K562 (cell line): ENCODE data around the gene HJV. TPM values are rescaled to one million over a fixed set of nuclear protein-coding genes. Genes with fewer than 3 reads are reported as not detected.

Experiments
- ATF1 ChIP-seq, 2 experiments: fragments of 450-650 bp in 1 of 2; IDR thresholded peaks; 2 replicates each; pipeline ENCODE4 v1.6.1; 2016; ENCODE audit warnings: missing compliant biosample characterization in 1 of 2, missing genetic modification characterization in 1 of 2
- BACH1 ChIP-seq: fragments of 200-800 bp; sonication (Bioruptor generic); IDR thresholded peaks from 2 replicates; pipeline ENCODE4 v1.6.1; 2016; ENCODE audit warnings: missing genetic modification characterization, missing compliant biosample characterization
- CHCHD3 ChIP-seq: fragments of 250-450 bp; sonication (Bioruptor Pico); IDR thresholded peaks from 2 replicates; pipeline ENCODE4 v2.1.2; 2022; ENCODE audit warnings: mild to moderate bottlenecking
- CREB1 ChIP-seq, 2 experiments: sonication (generic) in 1 of 2; formaldehyde crosslinking in 1 of 2; IDR thresholded peaks; 2 replicates each; pipeline versions ENCODE4 v1.6.1 to v1.8.0; 2012 to 2022; ENCODE audit warnings: inconsistent platforms in 1 of 2, mild to moderate bottlenecking in 1 of 2, missing genetic modification reagents in 1 of 2, moderate library complexity in 1 of 2
- CXXC5 ChIP-seq: fragments of 250-450 bp; sonication (Bioruptor Pico); IDR thresholded peaks from 2 replicates; pipeline ENCODE4 v1.8.0; 2022; ENCODE audit warnings: inconsistent platforms, mild to moderate bottlenecking, moderate library complexity
- ERF ChIP-seq: fragments of 450-650 bp; formaldehyde crosslinking; IDR thresholded peaks from 2 replicates; pipeline ENCODE4 v1.4.0; 2020; ENCODE audit warnings: mild to moderate bottlenecking, mixed read lengths
- GATAD2A ChIP-seq: fragments of 450-650 bp; IDR thresholded peaks from 2 replicates; pipeline ENCODE4 v1.6.1; 2017
- HCFC1 ChIP-seq: IDR thresholded peaks from 2 replicates; pipeline ENCODE4 v1.6.1; 2012; ENCODE audit warnings: low read depth, low read length, improper control_type of control experiment
- KAT7 ChIP-seq: sonication (generic); formaldehyde crosslinking; IDR thresholded peaks from 2 replicates; pipeline ENCODE4 v1.8.0; 2022; ENCODE audit warnings: missing genetic modification reagents, mild to moderate bottlenecking, borderline replicate concordance
- KAT8 ChIP-seq: fragments of 450-650 bp; IDR thresholded peaks from 2 replicates; pipeline ENCODE4 v1.6.1; 2016; ENCODE audit warnings: low read depth, mild to moderate bottlenecking
- MBD2 ChIP-seq: sonication (generic); IDR thresholded peaks from 2 replicates; pipeline ENCODE4 v1.6.1; 2016; ENCODE audit warnings: low read depth, borderline replicate concordance
- MTA1 ChIP-seq: fragments of 450-650 bp; IDR thresholded peaks from 2 replicates; pipeline ENCODE4 v1.6.1; 2017; ENCODE audit warnings: borderline replicate concordance
- NRF1 ChIP-seq, 2 experiments: fragments of 450-650 bp; IDR thresholded peaks in 1 of 2; conservative IDR thresholded peaks in 1 of 2; 2 replicates each; pipeline ENCODE4 v1.6.1; 2014; ENCODE audit warnings: mild to moderate bottlenecking in 2 of 2
- PCBP1 ChIP-seq: fragments of 200-400 bp; formaldehyde crosslinking; IDR thresholded peaks from 2 replicates; pipeline ENCODE4 v1.6.1; 2018; ENCODE audit warnings: mild to moderate bottlenecking, low read depth, low read length; ENCODE audit not compliant: poor library complexity, severe bottlenecking
- PHF21A ChIP-seq: fragments of 450-650 bp; IDR thresholded peaks from 2 replicates; pipeline ENCODE4 v1.6.1; 2017; ENCODE audit warnings: low read depth, borderline replicate concordance
- RAD21 ChIP-seq, 2 experiments: fragments of 250-450 bp in 1 of 2; fragments of 450-650 bp in 1 of 2; sonication (Bioruptor Pico) in 1 of 2; formaldehyde crosslinking in 1 of 2; IDR thresholded peaks in 1 of 2; conservative IDR thresholded peaks in 1 of 2; 2 replicates each; pipeline versions ENCODE4 v1.4.0 to v1.8.0; 2020 to 2022; ENCODE audit warnings: mild to moderate bottlenecking in 2 of 2, moderate library complexity in 1 of 2
- SRF ChIP-seq, 2 experiments: fragments of 250-450, 450-650 bp in 1 of 2; sonication (Bioruptor Pico) in 1 of 2; sonication (generic) in 1 of 2; formaldehyde crosslinking; IDR thresholded peaks; 2 replicates each; pipeline versions ENCODE4 v1.5.0 to v1.5.1; 2020 to 2022; ENCODE audit warnings: mild to moderate bottlenecking in 1 of 2, missing genetic modification reagents in 1 of 2
- THRAP3 ChIP-seq: fragments of 450-650 bp; IDR thresholded peaks from 2 replicates; pipeline ENCODE4 v1.6.1; 2016; ENCODE audit warnings: mild to moderate bottlenecking, inconsistent platforms, borderline replicate concordance
- TRIM28 ChIP-seq: fragments of 450-650 bp; IDR thresholded peaks from 2 replicates; pipeline ENCODE4 v1.6.1; 2017
- ZFP30 ChIP-seq: fragments of 250-450 bp; sonication (Bioruptor Pico); IDR thresholded peaks from 2 replicates; pipeline ENCODE4 v1.8.0; 2022; ENCODE audit warnings: moderate library complexity, mild to moderate bottlenecking, inconsistent platforms, borderline replicate concordance
- ZNF253 ChIP-seq: fragments of 250-450 bp; sonication (Bioruptor Pico); conservative IDR thresholded peaks from 2 replicates; pipeline ENCODE4 v1.6.1; 2021; ENCODE audit warnings: mild to moderate bottlenecking
- ZNF561 ChIP-seq: fragments of 450-650 bp; formaldehyde crosslinking; conservative IDR thresholded peaks from 2 replicates; pipeline ENCODE4 v1.4.0; 2020; ENCODE audit warnings: mild to moderate bottlenecking, moderate library complexity
- ZNF778 ChIP-seq: fragments of 450-650 bp; formaldehyde crosslinking; IDR thresholded peaks from 2 replicates; pipeline ENCODE4 v1.4.0; 2020; ENCODE audit warnings: mild to moderate bottlenecking, moderate library complexity
- ZNF785 ChIP-seq: fragments of 250-450 bp; sonication (Bioruptor Pico); IDR thresholded peaks from 2 replicates; pipeline ENCODE4 v1.4.0; 2020; ENCODE audit warnings: mild to moderate bottlenecking
- polyA plus RNA-seq, 8 experiments: library from polyadenylated mRNA; depleted of rRNA in 4 of 8; stranded (reverse) in 5 of 8; unstranded in 3 of 8; fragments of >200 nt; fragmentation: Nextera tagmentation in 2 of 8; fragmentation: Illumina TruSeq in 1 of 8; extraction: Ambion mirVana in 2 of 8; extraction: Trizol in 1 of 8; gene quantifications; 2 replicates each; pipeline versions ENCODE4 v1.2.1 to v1.2.3, GENCODE V29; 2011 to 2014; ENCODE audit warnings: inconsistent platforms in 1 of 8, missing spikeins in 1 of 8
- total RNA-seq, 7 experiments: library from RNA; depleted of rRNA in 6 of 7; stranded (reverse); fragments of >200 nt in 6 of 7; fragmentation: Illumina TruSeq in 2 of 7; extraction: Trizol in 2 of 7; gene quantifications; 2 replicates each; pipeline versions ENCODE4 v1.2.1 to v1.2.3, GENCODE V29; 2011 to 2021; ENCODE audit warnings: low replicate concordance in 1 of 7
- TF ChIP-seq, protein P1 (sequence below): fragments of 250-450 bp; sonication (Bioruptor Pico); IDR thresholded peaks from 2 replicates; pipeline ENCODE4 v1.8.0; 2022; ENCODE audit warnings: inconsistent platforms
- TF ChIP-seq, protein P2 (sequence below): fragments of 450-650 bp; formaldehyde crosslinking; IDR thresholded peaks from 2 replicates; pipeline ENCODE4 v1.4.0; 2020; ENCODE audit warnings: mild to moderate bottlenecking, moderate library complexity

HJV gene
- total and polyA plus RNA-seq, 9 of the 15 experiments (the other 6 are each of a cell fraction or from before 2014, with no cell fraction given), result 1.0 to 6.6 (median 2.4) TPM

DNA sequence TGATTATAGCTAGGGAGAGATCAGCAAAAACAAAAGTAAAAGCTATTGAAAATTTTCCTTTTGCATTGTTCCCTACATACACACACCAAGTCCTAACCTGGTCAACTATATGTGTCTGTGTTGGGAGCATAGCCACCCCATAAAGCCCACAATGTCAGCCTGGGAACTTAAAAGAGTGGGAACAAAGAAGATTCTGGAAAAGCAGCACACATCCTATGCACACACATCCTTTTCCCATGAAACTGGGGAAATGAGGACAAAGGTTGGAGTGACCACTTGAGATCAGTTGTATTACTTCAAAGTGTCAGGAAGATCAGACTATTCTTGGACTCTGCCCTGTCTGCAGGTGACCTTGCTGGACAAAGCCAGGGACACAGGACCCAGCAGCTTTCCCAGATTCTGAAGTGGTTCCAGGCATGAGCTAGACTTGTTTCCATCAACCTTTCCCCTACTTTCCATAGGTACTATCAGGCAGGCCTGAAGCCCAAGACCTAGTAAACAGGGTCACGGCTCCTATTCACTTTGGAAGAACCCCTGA is 41.0 kb downstream of the HJV start (continued):
- TF ChIP-seq, protein P1, sequence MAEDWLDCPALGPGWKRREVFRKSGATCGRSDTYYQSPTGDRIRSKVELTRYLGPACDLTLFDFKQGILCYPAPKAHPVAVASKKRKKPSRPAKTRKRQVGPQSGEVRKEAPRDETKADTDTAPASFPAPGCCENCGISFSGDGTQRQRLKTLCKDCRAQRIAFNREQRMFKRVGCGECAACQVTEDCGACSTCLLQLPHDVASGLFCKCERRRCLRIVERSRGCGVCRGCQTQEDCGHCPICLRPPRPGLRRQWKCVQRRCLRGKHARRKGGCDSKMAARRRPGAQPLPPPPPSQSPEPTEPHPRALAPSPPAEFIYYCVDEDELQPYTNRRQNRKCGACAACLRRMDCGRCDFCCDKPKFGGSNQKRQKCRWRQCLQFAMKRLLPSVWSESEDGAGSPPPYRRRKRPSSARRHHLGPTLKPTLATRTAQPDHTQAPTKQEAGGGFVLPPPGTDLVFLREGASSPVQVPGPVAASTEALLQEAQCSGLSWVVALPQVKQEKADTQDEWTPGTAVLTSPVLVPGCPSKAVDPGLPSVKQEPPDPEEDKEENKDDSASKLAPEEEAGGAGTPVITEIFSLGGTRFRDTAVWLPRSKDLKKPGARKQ (CRISPR knock-in tag), result no peak
- no peak for TF ChIP-seq BACH1 (tag)
- no peak for TF ChIP-seq CREB1 (IDR thresholded peaks at IDR 0.05)
- TF ChIP-seq CREB1 (CRISPR knock-in tag; IDR thresholded peaks at IDR 0.05), result peak; percentile 32; the same call in 1 of the 2 replicates
- TF ChIP-seq HCFC1, result no peak
- no peak for TF ChIP-seq KAT7 (CRISPR knock-in tag)
- TF ChIP-seq PCBP1, result no peak
- no peak for TF ChIP-seq KAT8
- no peak for TF ChIP-seq ATF1 (CRISPR knock-in tag; IDR thresholded peaks at IDR 0.05)
- no peak for TF ChIP-seq ATF1 (tag; IDR thresholded peaks at IDR 0.05)
- TF ChIP-seq ZNF778 (CRISPR knock-in tag), result no peak
- no peak for TF ChIP-seq ZNF785
- TF ChIP-seq, protein P2, sequence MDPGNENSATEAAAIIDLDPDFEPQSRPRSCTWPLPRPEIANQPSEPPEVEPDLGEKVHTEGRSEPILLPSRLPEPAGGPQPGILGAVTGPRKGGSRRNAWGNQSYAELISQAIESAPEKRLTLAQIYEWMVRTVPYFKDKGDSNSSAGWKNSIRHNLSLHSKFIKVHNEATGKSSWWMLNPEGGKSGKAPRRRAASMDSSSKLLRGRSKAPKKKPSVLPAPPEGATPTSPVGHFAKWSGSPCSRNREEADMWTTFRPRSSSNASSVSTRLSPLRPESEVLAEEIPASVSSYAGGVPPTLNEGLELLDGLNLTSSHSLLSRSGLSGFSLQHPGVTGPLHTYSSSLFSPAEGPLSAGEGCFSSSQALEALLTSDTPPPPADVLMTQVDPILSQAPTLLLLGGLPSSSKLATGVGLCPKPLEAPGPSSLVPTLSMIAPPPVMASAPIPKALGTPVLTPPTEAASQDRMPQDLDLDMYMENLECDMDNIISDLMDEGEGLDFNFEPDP (CRISPR knock-in tag), result no peak
- TF ChIP-seq ZNF561 (CRISPR knock-in tag), result no peak
- no peak for TF ChIP-seq NRF1 (conservative IDR thresholded peaks at IDR 0.05 in 1 of 2, IDR thresholded peaks at IDR 0.05 in 1 of 2)
- no peak for TF ChIP-seq PHF21A
- TF ChIP-seq THRAP3, result no peak
- TF ChIP-seq RAD21 (CRISPR knock-in tag; conservative IDR thresholded peaks at IDR 0.05 in 1 of 2, IDR thresholded peaks at IDR 0.05 in 1 of 2), result no peak
- TF ChIP-seq TRIM28, result no peak
- TF ChIP-seq GATAD2A, result no peak
- TF ChIP-seq ZNF253, result no peak
- TF ChIP-seq ZFP30 (CRISPR knock-in tag), result no peak
- no peak for TF ChIP-seq CXXC5
- TF ChIP-seq MBD2, result no peak
- no peak for TF ChIP-seq ERF (CRISPR knock-in tag)
- TF ChIP-seq CHCHD3, result no peak
- no peak for TF ChIP-seq SRF (CRISPR knock-in tag; IDR thresholded peaks at IDR 0.05)
- TF ChIP-seq MTA1, result no peak
- TF ChIP-seq, all 486 proteins: peak for 5
